Uterus (tissue), 2 donors: ENCODE results near the gene OXCT1.

ENCODE experiments used
- CTCF ChIP-seq, 4 experiments: fragments of 200-600 bp in 2 of 4; fragments of 450-650 bp in 2 of 4; sonication (generic) in 2 of 4; IDR thresholded peaks; one replicate each; pipeline ENCODE4 v1.5.1; 2016 to 2019; ENCODE audit warnings: antibody characterized with exemption in 4 of 4, mild to moderate bottlenecking in 2 of 4, moderate library complexity in 1 of 4
- POLR2A ChIP-seq, 2 donors: fragments of 450-650 bp; IDR thresholded peaks; one replicate each; pipeline ENCODE4 v1.6.1; 2016; ENCODE audit warnings: antibody characterized with exemption in 2 of 2, mild to moderate bottlenecking in 1 of 2, moderate library complexity in 1 of 2

DNA sequence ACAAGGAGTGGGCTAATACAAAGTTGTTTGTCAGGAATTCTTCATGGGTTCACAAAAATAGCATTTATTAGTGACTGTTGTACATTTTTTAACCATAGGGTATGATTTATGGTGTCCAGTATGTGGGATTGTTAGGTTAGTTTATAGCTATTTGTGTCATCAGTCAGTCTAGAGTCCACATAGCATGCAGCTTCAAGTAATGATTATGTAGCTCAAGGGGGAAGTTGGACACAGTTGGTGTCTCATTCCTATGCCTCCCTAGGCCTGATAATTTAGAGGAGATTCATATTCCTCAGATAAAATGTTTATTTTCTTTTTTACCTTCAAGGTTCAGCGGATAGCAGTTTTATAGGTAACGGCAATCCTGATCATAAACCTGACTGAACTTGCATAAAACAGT, 153.8 kb downstream of the OXCT1 start:
- TF ChIP-seq CTCF (IDR thresholded peaks at IDR 0.05), result no peak
- no peak for TF ChIP-seq POLR2A (IDR thresholded peaks at IDR 0.05)
